ENCODE measurements around the gene BICD2. TPM values are rescaled to one million over a fixed set of nuclear protein-coding genes. Genes with fewer than 3 reads are reported as not detected.

BICD2 gene
- total RNA-seq, 2 donors from 2014 or later = 6.2 to 9.8 TPM

DNA sequence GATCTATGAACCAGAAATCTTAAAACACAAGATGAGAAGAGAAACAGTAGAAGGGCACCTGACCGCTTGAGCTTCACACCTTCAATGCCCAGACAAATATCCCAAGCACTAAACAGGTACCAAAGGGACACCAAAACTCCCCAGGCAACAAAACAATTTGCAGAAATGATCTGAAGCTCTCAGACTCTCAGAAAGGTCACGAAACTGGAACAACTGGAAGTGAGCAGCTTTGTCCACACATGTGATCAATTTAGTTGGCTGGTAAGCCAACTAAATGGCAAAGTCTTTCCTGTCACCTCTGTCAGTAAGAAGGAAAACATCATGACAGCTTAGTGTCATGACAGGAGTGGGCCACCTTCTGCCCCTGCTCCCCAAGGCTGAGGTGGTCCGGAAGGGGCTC, 98.8 kb downstream of the BICD2 start:
- no peaks in the 10 kb centered on the region for H3K9me3 ChIP-seq
- intact Hi-C loops (cut with DNase I) = no loop called here
- TF ChIP-seq, protein P1, sequence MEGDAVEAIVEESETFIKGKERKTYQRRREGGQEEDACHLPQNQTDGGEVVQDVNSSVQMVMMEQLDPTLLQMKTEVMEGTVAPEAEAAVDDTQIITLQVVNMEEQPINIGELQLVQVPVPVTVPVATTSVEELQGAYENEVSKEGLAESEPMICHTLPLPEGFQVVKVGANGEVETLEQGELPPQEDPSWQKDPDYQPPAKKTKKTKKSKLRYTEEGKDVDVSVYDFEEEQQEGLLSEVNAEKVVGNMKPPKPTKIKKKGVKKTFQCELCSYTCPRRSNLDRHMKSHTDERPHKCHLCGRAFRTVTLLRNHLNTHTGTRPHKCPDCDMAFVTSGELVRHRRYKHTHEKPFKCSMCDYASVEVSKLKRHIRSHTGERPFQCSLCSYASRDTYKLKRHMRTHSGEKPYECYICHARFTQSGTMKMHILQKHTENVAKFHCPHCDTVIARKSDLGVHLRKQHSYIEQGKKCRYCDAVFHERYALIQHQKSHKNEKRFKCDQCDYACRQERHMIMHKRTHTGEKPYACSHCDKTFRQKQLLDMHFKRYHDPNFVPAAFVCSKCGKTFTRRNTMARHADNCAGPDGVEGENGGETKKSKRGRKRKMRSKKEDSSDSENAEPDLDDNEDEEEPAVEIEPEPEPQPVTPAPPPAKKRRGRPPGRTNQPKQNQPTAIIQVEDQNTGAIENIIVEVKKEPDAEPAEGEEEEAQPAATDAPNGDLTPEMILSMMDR (IDR thresholded peaks at IDR 0.05) = no peak
- peaks cover 4% of the 10 kb centered on the region for H3K4me1 ChIP-seq
- H3K36me3 ChIP-seq = no peaks in the 10 kb centered on the region
- H3K27ac ChIP-seq = no peak overlapping the region
- no peak for DNase-seq
- no peaks in the 10 kb centered on the region for H3K27me3 ChIP-seq
- H3K9ac ChIP-seq (ENCODE audit: low read depth in 2 of 2, low read length in 2 of 2) = no peak overlapping the region
- no peak overlapping the region for H3K4me3 ChIP-seq

DNA sequence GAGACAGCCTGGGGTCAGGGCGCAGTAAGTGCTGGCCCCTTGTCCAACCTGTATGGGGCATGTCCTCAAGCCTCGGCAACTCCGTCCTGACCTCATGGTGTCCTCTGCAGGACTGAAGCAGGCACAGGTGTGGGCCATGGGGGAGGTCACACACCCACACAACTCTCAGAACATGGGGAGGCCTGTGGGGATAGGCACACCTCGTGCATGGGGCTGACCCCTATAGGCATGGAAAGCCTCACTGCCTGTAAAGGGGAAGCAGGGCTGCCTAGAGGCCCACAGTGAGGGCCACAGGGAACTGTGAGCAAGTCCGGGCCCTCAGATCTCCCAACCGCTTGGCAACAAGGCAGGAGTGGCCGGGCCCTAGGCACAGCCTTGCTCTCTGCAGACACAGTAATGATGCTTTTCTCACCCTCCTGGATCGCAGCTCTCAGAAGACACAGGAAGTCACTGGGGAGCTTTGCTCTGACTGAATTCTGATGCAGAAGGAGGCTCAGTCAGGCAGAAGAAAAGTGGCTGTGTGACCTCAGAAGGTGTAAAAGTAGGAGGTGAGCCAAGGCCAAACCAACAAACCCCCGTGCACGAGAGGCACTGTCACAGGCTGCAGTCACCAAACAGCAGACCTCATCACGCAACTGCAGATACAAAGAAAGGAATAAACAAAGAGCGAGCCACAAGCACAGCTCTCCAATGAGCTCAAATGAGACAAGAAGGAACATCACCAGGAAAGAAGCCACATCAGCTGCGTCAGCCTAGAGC, 100.1 kb downstream of the BICD2 start:
- Histone ChIP-seq H3K4me1 (peaks cover 4% of the 10 kb centered on the region), H3K36me3 (no peaks in the 10 kb centered on the region), H3K9me3 (no peaks in the 10 kb centered on the region), H3K9ac (ENCODE audit: low read depth in 2 of 2, low read length in 2 of 2) (no peak overlapping the region), H3K27me3 (no peaks in the 10 kb centered on the region), H3K4me3 (no peak overlapping the region), H3K27ac (no peak overlapping the region)
- intact Hi-C loops (cut with DNase I) = no loop called here
- DNase-seq = no peak
- TF ChIP-seq, protein P1 (IDR thresholded peaks at IDR 0.05) = no peak

DNA sequence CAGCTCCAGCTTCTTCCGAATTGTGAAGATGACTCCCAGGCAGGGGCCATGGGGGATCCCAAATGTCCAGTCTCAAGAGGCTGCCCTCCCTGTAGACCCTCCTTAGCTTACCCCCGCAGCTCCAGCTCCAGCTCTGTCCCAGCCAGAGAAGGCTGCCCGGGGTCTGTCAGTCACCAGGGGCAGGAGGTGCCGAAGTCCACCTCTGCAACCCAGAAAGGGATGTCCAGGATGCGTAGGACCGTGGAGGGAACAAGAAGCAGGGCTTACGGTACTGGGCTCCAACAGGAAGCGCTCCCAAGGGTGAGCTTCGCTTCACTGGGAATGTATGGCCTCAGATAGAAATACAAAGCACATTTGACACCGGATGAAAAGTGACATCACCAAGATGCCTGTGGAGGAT, 100.7 kb downstream of the BICD2 start:
- no peaks in the 10 kb centered on the region for H3K36me3 ChIP-seq
- H3K9me3 ChIP-seq = no peaks in the 10 kb centered on the region
- TF ChIP-seq, protein P1 (IDR thresholded peaks at IDR 0.05) = no peak
- H3K27me3 ChIP-seq = no peaks in the 10 kb centered on the region
- no peak overlapping the region for H3K4me3 ChIP-seq
- H3K9ac ChIP-seq (ENCODE audit: low read depth in 2 of 2, low read length in 2 of 2) = no peak overlapping the region
- H3K4me1 ChIP-seq = peaks cover 4% of the 10 kb centered on the region
- intact Hi-C loops (cut with DNase I) = no loop called here
- no peak for DNase-seq
- no peak overlapping the region for H3K27ac ChIP-seq

DNA sequence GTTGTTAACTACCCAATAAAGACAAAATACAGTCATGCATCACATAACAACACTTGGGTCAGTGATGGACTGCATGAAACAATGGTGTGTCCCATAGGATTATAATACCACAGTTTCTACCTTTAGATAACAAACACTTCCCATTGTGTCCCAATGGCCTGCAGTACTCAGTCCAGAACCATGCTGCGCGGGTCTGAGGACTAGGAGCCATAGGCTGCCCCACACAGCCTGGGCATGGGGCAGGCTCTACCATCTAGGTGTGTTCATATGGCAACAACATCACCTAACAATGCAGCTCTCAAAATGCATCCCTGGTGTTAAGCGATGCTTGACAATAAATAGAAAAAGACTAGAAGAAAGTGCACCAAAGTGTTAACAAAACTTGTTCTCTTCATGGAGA, 101.5 kb downstream of the BICD2 start:
- no peak overlapping the region for H3K27ac ChIP-seq
- no peaks in the 10 kb centered on the region for H3K4me1 ChIP-seq
- no peaks in the 10 kb centered on the region for H3K9me3 ChIP-seq
- intact Hi-C loops (cut with DNase I) = no loop called here
- no peaks in the 10 kb centered on the region for H3K27me3 ChIP-seq
- no peak for DNase-seq
- no peak overlapping the region for H3K4me3 ChIP-seq
- H3K36me3 ChIP-seq = no peaks in the 10 kb centered on the region
- H3K9ac ChIP-seq (ENCODE audit: low read depth in 2 of 2, low read length in 2 of 2) = no peak overlapping the region
- TF ChIP-seq, protein P1 (IDR thresholded peaks at IDR 0.05) = no peak

DNA sequence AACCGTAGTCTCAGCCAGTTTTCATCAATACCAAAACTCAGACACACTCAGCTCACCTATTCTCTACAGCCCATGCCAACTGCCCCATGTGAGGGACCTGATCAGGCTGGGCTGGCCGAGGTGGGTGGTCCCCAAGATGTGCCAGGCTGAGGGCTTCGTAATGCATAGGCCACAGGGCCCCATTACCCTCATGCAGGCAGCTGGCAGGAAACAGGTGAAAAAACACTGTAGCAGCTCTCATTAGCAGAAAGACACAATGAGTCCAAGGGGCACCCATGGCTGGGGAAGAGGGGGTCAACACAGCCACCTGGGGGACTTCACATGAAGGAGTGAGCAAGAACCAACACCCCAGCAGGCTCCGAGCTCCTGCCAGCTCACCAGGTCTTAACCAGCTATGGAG, 102.9 kb downstream of the BICD2 start:
- no peaks in the 10 kb centered on the region for H3K4me1 ChIP-seq
- no peak for DNase-seq

More for the DNA sequence above, 102.9 kb downstream of the BICD2 start:
- TF ChIP-seq, protein P1 (IDR thresholded peaks at IDR 0.05) = no peak
- Histone ChIP-seq H3K27ac (no peak overlapping the region), H3K36me3 (no peaks in the 10 kb centered on the region), H3K9me3 (no peaks in the 10 kb centered on the region), H3K27me3 (no peaks in the 10 kb centered on the region), H3K9ac (ENCODE audit: low read depth in 2 of 2, low read length in 2 of 2) (no peak overlapping the region), H3K4me3 (no peak overlapping the region)
- intact Hi-C loops (cut with DNase I) = no loop called here

Other genes with a start within 250 kb of the BICD2 start
- 1 to 10 TPM in 1 of 2 donors, under 1 TPM in 1; 0.30 to 3.8 TPM for gene ECM2, start 228.8 kb downstream of the BICD2 start, total RNA-seq
- 1 to 10 TPM; 8.2 to 8.4 TPM for gene IPPK, start 94.7 kb downstream of the BICD2 start, total RNA-seq
- gene ZNF484, start 113.2 kb upstream of the BICD2 start, total RNA-seq = 1 to 10 TPM; 4.0 to 7.1 TPM
- 1 to 10 TPM; 1.8 to 2.3 TPM for gene FGD3, start 182.7 kb upstream of the BICD2 start, total RNA-seq